Testis (tissue), 3 donors: Measurements from ENCODE around the gene ERAL1. TPM values are rescaled to one million over a fixed set of nuclear protein-coding genes. Genes with fewer than 3 reads are reported as not detected.

Experiments used
- DNase-seq: peaks from one replicate; pipeline ENCODE4 v3.0.0-alpha.2; 2019
- H3K27ac ChIP-seq, 2 donors: fragments of 200-600 bp; sonication (generic); one replicate each; pipeline ENCODE4 v1.5.1; 2019
- H3K27me3 ChIP-seq: fragments of 200-600 bp; sonication (generic); one replicate; pipeline ENCODE4 v1.5.1; 2019
- H3K36me3 ChIP-seq: fragments of 200-600 bp; sonication (generic); one replicate; pipeline ENCODE4 v1.5.1; 2017; ENCODE audit warnings: low read depth; ENCODE audit errors: missing control alignments
- H3K4me1 ChIP-seq: fragments of 200-600 bp; sonication (generic); one replicate; pipeline ENCODE4 v1.5.1; 2019
- H3K4me3 ChIP-seq, 2 donors: fragments of 200-600 bp; sonication (generic); one replicate each; pipeline ENCODE4 v1.5.1; 2017 to 2019
- H3K9me3 ChIP-seq: fragments of 200-600 bp; sonication (generic); one replicate; pipeline ENCODE4 v1.5.1; 2017
- POLR2A ChIP-seq: fragments of 450-650 bp; IDR thresholded peaks from one replicate; pipeline ENCODE4 v1.6.1; 2017; ENCODE audit warnings: antibody characterized with exemption, mild to moderate bottlenecking, moderate library complexity
- WGBS, 2 donors: methylation state at CpG; one replicate each; pipeline ENCODE4 v1.1.5; 2018; 5-methylcytosine and 5-hydroxymethylcytosine counted together
- intact Hi-C: fragments of 100-400 bp; cut with DNase I; formaldehyde crosslinking; loops from one replicate; pipeline ENCODE4 v1.15.1; 2023; ENCODE audit warnings: low total_unique reads
- polyA plus RNA-seq: library from polyadenylated mRNA; stranded (reverse); fragments of 350-450 nt; fragmentation: Illumina TruSeq; extraction: RNeasy Lipid Tissue Mini Kit (QIAGEN cat#74804); gene quantifications from one replicate; pipeline ENCODE4 v1.2.3, GENCODE V29; 2014; ENCODE audit warnings: low read depth, low replicate concordance; ENCODE audit not compliant: insufficient read depth
- total RNA-seq, 2 donors: library from RNA; depleted of rRNA; stranded (reverse); fragments of >200 nt; gene quantifications; one replicate each; pipeline ENCODE4 v1.2.3, GENCODE V29; 2016
- TF ChIP-seq, protein P1 (sequence below), 3 experiments: fragments of 450-650 bp in 2 of 3; fragments of 200-600 bp in 1 of 3; sonication (generic) in 1 of 3; IDR thresholded peaks; one replicate each; pipeline ENCODE4 v1.5.1; 2016 to 2019; ENCODE audit warnings: antibody characterized with exemption in 3 of 3, mild to moderate bottlenecking in 2 of 3, moderate library complexity in 1 of 3

ERAL1 gene
- total and polyA plus RNA-seq, 3 donors from 2014 or later, result 54.8 to 75.2 (median 61.1) TPM

DNA sequence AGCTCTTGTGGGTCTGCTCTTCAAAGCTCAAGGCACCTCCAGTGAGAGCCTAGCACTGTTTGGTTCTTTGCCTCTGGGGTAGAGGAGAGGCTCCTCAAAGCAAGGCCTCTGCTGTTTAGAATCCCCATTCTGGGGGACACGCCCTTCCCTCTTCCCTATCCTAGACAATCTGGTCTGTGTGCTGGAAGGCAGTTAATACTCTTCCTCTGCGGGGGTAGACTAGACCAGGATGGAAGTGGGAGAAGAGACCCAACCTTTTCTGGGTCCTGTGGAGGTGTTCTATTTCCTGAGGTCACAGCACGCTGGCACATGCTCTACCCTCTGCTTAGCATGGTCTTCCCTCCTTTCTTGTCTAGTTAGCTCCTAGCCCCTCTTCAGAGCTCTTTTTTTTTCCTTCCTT is 7.7 kb downstream of the ERAL1 start:
- no peaks in the 10 kb centered on the region for H3K27me3 ChIP-seq
- no peak overlapping the region for H3K4me3 ChIP-seq
- no peak for TF ChIP-seq POLR2A
- TF ChIP-seq, protein P1, sequence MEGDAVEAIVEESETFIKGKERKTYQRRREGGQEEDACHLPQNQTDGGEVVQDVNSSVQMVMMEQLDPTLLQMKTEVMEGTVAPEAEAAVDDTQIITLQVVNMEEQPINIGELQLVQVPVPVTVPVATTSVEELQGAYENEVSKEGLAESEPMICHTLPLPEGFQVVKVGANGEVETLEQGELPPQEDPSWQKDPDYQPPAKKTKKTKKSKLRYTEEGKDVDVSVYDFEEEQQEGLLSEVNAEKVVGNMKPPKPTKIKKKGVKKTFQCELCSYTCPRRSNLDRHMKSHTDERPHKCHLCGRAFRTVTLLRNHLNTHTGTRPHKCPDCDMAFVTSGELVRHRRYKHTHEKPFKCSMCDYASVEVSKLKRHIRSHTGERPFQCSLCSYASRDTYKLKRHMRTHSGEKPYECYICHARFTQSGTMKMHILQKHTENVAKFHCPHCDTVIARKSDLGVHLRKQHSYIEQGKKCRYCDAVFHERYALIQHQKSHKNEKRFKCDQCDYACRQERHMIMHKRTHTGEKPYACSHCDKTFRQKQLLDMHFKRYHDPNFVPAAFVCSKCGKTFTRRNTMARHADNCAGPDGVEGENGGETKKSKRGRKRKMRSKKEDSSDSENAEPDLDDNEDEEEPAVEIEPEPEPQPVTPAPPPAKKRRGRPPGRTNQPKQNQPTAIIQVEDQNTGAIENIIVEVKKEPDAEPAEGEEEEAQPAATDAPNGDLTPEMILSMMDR (IDR thresholded peaks at IDR 0.05), result no peak
- H3K9me3 ChIP-seq, result no peaks in the 10 kb centered on the region
- WGBS, 2 donors, result 93 to 98% methylated on average over 2 to 3 of the region's 3 CpGs
- intact Hi-C loops, result no loop called here
- DNase-seq, result no peak
- no peak overlapping the region for H3K27ac ChIP-seq
- H3K4me1 ChIP-seq, result no peaks in the 10 kb centered on the region
- no peaks in the 10 kb centered on the region for H3K36me3 ChIP-seq

DNA sequence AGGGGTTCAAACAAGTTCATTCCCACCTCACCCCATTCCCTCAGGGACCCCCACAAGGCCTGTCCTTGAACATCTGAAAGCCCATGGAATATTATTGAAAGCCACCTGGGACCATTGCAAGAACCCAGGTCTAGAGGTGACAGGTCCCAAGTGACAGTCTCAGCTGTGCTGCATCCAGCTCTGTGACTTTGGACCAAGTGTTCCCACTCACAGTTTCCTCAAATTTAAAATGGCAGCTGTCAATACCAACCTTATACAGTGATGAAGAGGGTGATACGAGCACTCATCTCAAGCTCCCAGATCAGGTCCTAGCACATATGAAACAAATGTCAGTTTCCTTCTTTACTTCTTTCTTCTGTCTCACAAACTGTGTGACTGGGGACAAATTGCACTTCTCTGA is 9.1 kb downstream of the ERAL1 start:
- Histone ChIP-seq H3K9me3 (no peaks in the 10 kb centered on the region), H3K36me3 (no peaks in the 10 kb centered on the region), H3K27ac (no peak overlapping the region), H3K27me3 (no peaks in the 10 kb centered on the region), H3K4me3 (no peak overlapping the region), H3K4me1 (no peaks in the 10 kb centered on the region)
- TF ChIP-seq, protein P1 (IDR thresholded peaks at IDR 0.05), result no peak
- TF ChIP-seq POLR2A, result no peak
- 83 to 87% methylated on average over 1 of the region's 1 CpG for WGBS, 2 donors
- DNase-seq, result no peak
- intact Hi-C loops, result no loop called here

DNA sequence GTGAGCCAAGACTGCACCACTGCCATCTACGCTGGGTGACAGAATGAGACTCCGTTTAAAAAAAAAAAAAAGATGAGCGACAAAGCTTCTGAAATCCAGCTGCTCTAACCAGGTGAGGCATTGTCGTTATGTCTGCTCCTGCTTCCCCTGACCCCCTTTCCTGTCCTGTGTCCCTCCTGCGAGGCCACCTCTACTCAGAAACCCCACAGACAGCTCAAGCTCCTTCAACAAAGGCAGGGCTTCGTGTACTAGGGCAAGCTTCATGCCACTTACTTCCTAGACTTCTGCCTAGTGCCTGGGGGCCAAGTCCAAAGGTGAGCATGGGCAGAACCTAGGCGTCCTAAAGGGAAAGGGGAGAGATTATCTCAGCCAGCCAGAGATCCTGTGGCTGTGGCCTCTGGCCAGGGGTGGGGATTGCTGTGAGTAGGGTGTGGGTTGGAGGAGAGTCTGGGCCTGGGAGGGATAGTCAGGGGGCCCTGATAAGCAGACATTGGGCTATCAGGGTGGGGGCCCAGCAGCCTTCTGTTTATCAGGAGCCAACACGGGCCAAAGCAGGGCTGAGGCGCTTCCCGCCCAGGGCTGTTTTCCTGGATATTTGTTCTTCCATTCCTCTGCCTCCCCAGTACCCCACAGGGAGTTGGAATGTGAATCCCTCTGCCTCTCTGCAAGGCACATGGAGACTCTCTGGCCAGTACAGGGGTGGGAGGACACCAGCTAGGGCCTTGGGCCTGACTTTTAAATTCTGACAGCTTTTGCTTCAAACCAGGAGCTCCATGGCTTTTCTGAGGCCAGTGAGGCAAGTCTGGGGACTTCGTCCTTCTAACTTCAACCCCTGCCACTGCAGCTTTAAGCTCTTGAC is 10.4 kb downstream of the ERAL1 start:
- WGBS, 2 donors, result 89 to 94% methylated on average over 10 to 11 of the region's 11 CpGs
- intact Hi-C loops, result no loop called here
- no peak for DNase-seq
- Histone ChIP-seq H3K4me1 (no peaks in the 10 kb centered on the region), H3K27me3 (no peaks in the 10 kb centered on the region), H3K9me3 (no peaks in the 10 kb centered on the region), H3K36me3 (no peaks in the 10 kb centered on the region), H3K4me3 (no peak overlapping the region), H3K27ac (no peak overlapping the region)
- no peak for TF ChIP-seq POLR2A
- TF ChIP-seq, protein P1 (IDR thresholded peaks at IDR 0.05), result no peak

DNA sequence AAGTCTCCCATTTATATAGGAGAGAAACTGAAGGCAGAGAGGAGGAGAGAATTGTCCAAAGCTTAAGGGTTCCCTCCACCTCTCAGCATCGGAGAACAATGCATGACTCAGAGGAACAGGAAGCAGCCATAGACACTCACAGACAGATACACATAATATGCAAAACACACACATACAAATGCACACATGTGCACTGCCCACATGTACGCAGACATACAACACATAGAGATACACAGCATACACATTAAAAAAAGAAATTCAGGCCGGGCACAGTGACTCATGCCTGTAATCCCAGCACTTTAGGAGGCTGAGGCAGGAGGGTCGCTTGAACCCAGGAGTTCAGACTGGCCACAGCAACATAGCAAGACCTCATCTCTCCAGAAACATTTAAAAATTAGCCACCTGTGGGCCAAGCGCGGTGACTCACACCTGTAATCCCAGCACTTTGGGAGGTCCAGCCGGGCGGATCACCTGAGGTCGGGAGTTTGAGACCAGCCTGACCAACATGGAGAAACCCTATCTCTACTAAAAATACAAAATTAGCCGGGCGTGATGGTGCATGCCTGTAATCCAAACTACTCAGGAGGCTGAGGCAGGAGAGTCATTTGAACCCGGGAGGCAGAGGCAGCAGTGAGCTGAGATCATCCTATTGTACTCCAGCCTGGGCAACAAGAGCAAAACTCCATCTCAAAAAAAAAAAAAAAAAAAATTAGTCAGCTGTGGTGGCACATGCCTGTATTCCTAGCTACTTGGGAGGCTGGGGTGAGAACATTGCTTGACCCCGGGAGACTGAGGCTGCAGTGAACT is 11.3 kb downstream of the ERAL1 start:
- no peak overlapping the region for H3K4me3 ChIP-seq
- no peaks in the 10 kb centered on the region for H3K4me1 ChIP-seq
- intact Hi-C loops, result no loop called here
- H3K36me3 ChIP-seq, result no peaks in the 10 kb centered on the region
- 90 to 91% methylated on average over 13 of the region's 13 CpGs for WGBS, 2 donors
- DNase-seq, result no peak
- H3K9me3 ChIP-seq, result no peaks in the 10 kb centered on the region
- no peak overlapping the region for H3K27ac ChIP-seq
- TF ChIP-seq, protein P1 (IDR thresholded peaks at IDR 0.05), result no peak
- no peak for TF ChIP-seq POLR2A
- H3K27me3 ChIP-seq, result no peaks in the 10 kb centered on the region
